Measurements from ENCODE around the gene SERPINH1. TPM values are rescaled to one million over a fixed set of nuclear protein-coding genes. Genes with fewer than 3 reads are reported as not detected.

Gene SERPINH1
- total and polyA plus RNA-seq, 2 of the 13 experiments (the other 11 are each of a cell fraction or from before 2014, with no cell fraction given), result 83.6 to 83.8 TPM

- TF ChIP-seq ZFP36L1 (CRISPR knock-in tag; IDR thresholded peaks at IDR 0.05) (peak; percentile 80), ZNF264 (CRISPR knock-in tag; IDR thresholded peaks at IDR 0.05) (no peak), ZFP41 (CRISPR knock-in tag; IDR thresholded peaks at IDR 0.05; ENCODE audit: borderline replicate concordance) (no peak), PRPF4 (IDR thresholded peaks at IDR 0.05; ENCODE audit: low read depth, low read length, poor library complexity, severe bottlenecking) (no peak), BCL6 (CRISPR knock-in tag; IDR thresholded peaks at IDR 0.05) (no peak), ELF4 (CRISPR knock-in tag; IDR thresholded peaks at IDR 0.05; ENCODE audit: borderline replicate concordance) (no peak), GABPA (IDR thresholded peaks at IDR 0.05; ENCODE audit: low read depth, low read length) (peak; percentile 71), GABPA (CRISPR knock-in tag; IDR thresholded peaks at IDR 0.05; ENCODE audit: low read depth) (peak; percentile 94), MTF2 (CRISPR knock-in tag; IDR thresholded peaks at IDR 0.05; ENCODE audit: borderline replicate concordance) (no peak), ZNF674 (CRISPR knock-in tag; IDR thresholded peaks at IDR 0.05; ENCODE audit: low read depth) (no peak), RELA (CRISPR knock-in tag; IDR thresholded peaks at IDR 0.05) (no peak), KLF6 (CRISPR knock-in tag; IDR thresholded peaks at IDR 0.05) (0 out of 2 replicates have a peak, but pooled peaks have one; percentile 36), ZNF839 (CRISPR knock-in tag; IDR thresholded peaks at IDR 0.05; ENCODE audit: borderline replicate concordance) (no peak), ZNF362 (CRISPR knock-in tag; IDR thresholded peaks at IDR 0.05; ENCODE audit: borderline replicate concordance) (no peak), FOXO4 (CRISPR knock-in tag; conservative IDR thresholded peaks at IDR 0.05) (0 out of 2 replicates have a peak, but pooled peaks have one; percentile 15), ZFP1 (CRISPR knock-in tag; IDR thresholded peaks at IDR 0.05) (no peak), CENPT (CRISPR knock-in tag; IDR thresholded peaks at IDR 0.05; ENCODE audit: low read depth) (no peak), NFKBIZ (CRISPR knock-in tag; IDR thresholded peaks at IDR 0.05) (no peak), ZBTB1 (CRISPR knock-in tag; IDR thresholded peaks at IDR 0.05; ENCODE audit: borderline replicate concordance) (no peak), DZIP1 (CRISPR knock-in tag; IDR thresholded peaks at IDR 0.05) (no peak), ZBTB49 (CRISPR knock-in tag; IDR thresholded peaks at IDR 0.05; ENCODE audit: borderline replicate concordance) (no peak)
Measured at GRCh38 chr11:75562048-75562835, at the start of gene SERPINH1 (continued).

Measured in HepG2 (cell line).